Hippocampal formation (tissue), 2 donors: ENCODE measurements around the gene PRR33.

Experiments
- DNase-seq, 2 donors: peaks; one replicate each; lab custom pipeline; 2025; lab: John Stamatoyannopoulos, UW

The PRR33 gene

GRCh38 chr11:1916132-1916985 is 24.7 kb upstream of the PRR33 start:
- DNase-seq, result no peak

- DNase-seq, result no peak
Measured at GRCh38 chr11:1915795-1916131, 24.1 kb upstream of the PRR33 start.

GRCh38 chr11:1913271-1914060 is 21.8 kb upstream of the PRR33 start:
- no peak for DNase-seq

- DNase-seq, result no peak
Measured at GRCh38 chr11:1912289-1912878, 20.7 kb upstream of the PRR33 start.

GRCh38 chr11:1909524-1909923 is 17.8 kb upstream of the PRR33 start:
- DNase-seq, result no peak

- DNase-seq, result no peak
Measured at GRCh38 chr11:1908618-1909017, 16.9 kb upstream of the PRR33 start.

- no peak for DNase-seq
Measured at GRCh38 chr11:1906611-1907423, 15.1 kb upstream of the PRR33 start.

GRCh38 chr11:1906181-1906580 is 14.5 kb upstream of the PRR33 start:
- DNase-seq, result no peak

- DNase-seq, result no peak
Measured at GRCh38 chr11:1899686-1900085, 8.0 kb upstream of the PRR33 start.

- no peak for DNase-seq
Measured at GRCh38 chr11:1899090-1899489, 7.4 kb upstream of the PRR33 start.

GRCh38 chr11:1896923-1897322 is 5.2 kb upstream of the PRR33 start:
- no peak for DNase-seq

- DNase-seq, result no peak
Measured at GRCh38 chr11:1896468-1896867, 4.8 kb upstream of the PRR33 start.

GRCh38 chr11:1894759-1895158 is 3.1 kb upstream of the PRR33 start:
- no peak for DNase-seq

- DNase-seq, result no peak
Measured at GRCh38 chr11:1893581-1894359, 2.1 kb upstream of the PRR33 start.

GRCh38 chr11:1892558-1892957 is 863 bp upstream of the PRR33 start:
- no peak for DNase-seq

GRCh38 chr11:1892116-1892515 is 421 bp upstream of the PRR33 start:
- DNase-seq, result no peak

GRCh38 chr11:1890856-1891830 is 552 bp downstream of the PRR33 start:
- no peak for DNase-seq

GRCh38 chr11:1889941-1890855 is 1.5 kb downstream of the PRR33 start:
- no peak for DNase-seq
